ENCODE data around the gene DENND2A.

DENND2A gene

DNA sequence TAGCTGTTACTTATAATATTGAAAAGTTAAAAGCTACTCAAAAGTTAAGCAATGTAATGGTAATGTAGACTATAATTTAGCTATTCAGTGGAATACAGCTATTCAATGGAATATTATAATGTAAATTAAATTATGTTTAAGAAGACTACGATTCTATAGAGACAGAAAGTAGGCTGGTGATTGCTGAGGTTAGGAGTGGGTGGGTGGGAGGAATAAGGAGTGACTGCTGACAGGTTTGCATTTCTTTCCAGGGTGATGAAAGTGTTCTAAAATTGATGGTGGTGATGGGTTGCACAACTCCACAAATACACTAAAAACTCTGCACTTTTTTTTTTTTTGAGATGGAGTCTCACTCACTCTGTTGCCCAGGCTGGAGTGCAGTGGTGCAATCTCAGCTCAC lies 21.4 kb downstream of the DENND2A start:
- DNase-seq (ENCODE audit: low read depth), result no peak

DNA sequence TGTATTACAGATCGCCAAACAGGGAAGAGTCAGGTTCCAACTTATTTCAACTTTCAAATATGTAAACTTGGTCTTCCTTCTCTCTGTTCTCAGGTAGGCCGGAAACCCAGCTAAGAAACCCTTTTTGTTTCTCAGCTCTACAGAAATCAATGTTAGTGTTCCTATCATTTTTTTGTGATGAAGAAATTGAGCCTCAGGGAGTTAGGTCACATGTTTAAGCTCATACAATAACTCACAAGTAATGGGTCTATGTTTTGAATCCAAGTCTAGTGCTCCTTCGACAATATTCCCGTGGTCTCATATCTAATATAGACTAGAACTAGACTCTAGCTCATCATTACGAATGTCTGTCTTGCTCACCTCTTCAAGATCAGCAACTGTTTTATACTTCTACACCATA lies 22.3 kb downstream of the DENND2A start:
- no peak for DNase-seq (ENCODE audit: low read depth)

DNA sequence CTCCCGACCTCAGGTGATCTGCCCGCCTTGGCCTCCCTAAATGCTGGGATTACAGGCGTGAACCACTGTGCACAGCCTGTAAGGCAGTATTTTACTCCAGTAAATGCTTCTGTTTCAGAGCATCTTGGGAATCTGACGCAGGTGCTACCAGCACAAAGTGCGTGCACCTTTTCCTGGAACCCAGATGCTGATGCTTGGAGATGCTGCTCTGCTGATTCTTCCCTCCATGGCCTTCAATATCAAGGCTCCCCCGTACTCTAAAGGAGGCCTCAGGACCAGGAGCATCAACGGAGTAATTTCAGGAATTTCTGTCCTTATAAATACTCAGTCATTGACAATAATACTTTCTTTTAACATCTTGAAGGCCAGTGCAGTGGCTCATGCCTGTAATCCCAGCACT lies 23.5 kb downstream of the DENND2A start:
- no peak for DNase-seq (ENCODE audit: low read depth)

DNA sequence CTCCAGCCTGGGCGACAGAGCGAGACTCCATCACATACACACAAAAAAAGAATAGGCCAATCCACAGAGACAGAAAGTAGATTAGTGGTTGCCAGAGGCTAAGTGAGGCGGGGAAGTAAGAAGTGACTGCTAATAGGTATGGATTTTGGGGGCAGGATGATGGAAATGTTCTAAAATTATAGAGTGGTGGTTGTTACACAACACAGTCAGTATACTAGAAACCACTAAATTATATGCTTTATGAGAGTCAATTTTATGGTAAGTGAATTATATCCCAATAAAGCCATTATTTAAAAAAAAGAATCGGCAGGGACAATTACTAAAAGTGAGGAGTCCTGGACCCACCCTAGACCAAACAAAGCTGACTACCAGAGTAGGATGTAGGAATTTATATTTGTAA lies 24.3 kb downstream of the DENND2A start:
- no peak for DNase-seq (ENCODE audit: low read depth)

DNA sequence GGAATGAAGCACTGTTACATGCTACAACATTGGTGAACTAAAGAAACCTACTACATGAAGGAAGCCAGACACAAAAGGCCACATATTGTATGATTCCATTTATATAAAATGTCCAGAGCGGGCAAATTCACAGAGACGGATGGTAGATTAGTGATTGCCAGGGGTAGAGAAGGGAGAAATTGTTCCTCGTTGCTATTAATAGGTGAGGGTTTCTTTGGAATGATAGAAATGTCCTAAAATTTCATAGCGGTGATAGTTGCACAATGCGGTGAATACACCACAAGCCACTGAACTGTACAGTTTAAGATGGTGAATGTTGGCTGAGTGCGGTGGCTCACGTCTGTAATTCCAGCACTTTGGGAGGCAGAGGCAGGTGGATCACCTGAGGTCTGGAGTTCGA lies 29.0 kb downstream of the DENND2A start:
- no peak for DNase-seq (ENCODE audit: low read depth)

DNA sequence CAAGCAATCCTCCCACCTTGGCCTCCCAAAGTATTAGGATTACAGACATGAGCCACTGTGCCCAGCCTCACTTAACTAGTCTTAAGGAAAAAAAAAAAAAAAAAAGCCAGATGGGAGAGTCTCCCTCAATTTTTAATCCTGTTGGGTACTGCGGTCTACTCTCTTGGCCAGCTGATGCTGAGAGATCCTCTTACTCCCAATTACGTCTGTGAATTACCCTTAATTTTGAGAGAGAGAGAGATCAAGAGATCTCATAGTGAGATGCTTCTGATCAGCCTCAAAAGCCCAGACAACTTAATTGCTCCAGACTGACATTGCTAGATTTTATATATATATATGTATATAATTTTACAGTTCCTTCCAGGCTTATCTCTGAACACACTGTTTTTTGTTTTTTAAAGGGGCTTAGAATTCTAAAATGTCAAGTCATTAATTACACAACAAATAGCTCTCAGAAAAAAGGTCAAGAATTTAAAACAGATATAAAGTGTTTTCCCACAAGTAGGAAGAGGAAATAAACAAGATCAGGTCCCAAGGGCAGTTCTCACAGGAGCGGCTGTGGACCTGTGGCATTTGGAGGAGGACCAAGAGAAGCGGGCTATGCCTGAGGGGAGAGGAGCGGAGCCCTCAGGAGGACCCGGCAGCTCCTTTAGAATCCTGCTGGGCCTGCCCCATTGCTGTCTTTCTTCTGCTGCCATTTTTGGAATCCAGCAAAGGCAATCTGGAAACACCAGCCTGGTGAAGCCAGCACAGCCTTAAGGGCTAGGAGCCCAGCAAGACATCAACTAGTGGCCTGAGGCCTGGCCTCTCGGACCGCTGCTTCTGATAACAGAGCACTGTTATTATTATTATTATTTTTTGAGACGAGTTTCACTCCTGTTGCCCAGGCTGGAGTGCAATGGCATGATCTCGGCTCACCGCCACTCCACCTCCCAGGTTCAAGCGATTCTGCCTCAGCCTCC lies 30.1 kb downstream of the DENND2A start:
- no peak for DNase-seq (ENCODE audit: low read depth)

DNA sequence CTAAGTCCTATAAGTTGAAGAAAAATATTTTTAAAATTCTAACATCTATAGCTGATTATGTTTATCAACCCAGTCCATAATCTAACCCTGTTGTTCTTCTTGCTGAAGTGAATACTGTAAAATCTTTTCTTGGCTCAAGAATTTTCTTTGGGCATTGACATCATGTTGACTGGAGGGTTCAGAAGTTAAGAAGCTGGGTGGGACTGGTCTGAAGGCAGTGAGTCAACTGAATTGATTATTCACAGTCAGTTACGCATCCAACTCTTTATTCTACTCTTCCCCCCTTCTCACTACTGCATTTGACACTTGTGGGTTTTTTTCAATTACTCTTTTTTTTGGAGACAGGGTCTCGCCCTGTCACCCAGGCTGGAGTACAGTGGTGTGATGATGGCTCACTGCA lies 31.0 kb downstream of the DENND2A start:
- DNase-seq (ENCODE audit: low read depth), result no peak

DNA sequence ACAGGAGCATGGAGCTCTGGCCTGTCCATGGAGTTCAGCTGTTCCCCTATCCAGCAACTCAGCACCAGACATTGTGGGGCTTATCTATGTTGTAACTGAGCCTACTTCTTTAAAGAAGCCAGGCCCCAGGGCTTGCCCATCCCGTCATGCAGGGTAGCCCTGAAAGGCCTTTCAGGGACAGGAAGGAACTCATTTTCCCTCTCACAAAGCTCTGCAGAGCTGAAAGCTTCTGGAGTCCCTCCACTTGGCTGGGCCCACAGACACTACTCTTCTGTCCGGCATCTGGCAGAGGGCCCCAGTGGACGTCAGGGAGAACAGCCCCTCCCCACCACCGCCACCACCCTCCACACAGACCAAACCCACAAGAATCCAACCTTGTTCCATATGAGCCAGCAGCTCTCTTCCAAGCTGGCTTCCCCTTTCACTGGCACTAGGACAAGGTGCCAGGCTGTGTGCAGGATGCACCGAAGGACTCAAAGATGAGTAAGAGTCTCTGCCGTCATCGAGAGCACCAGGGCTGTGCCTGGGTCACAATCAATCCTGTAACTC lies 33.1 kb downstream of the DENND2A start:
- no peak for DNase-seq (ENCODE audit: low read depth)

DNA sequence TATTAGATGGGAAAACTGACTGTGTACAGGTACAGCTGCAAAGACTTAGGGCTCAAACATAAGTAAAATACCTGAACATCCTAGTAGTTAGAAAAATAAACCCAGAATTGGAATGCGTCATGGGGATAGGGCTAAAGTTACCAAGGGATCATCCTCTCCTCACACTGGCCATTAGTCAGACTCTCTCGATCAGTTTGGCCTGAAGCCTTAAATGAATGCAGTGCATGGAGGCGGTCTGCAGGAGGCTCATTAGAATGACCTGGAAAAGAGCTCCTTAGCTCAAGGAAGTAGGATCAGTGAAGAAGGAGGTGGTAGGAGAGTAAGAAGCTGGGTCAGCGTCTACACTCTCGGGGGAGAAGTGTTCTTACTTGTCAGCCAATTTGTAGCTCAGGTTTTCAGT lies 35.3 kb downstream of the DENND2A start:
- no peak for DNase-seq (ENCODE audit: low read depth)

DNA sequence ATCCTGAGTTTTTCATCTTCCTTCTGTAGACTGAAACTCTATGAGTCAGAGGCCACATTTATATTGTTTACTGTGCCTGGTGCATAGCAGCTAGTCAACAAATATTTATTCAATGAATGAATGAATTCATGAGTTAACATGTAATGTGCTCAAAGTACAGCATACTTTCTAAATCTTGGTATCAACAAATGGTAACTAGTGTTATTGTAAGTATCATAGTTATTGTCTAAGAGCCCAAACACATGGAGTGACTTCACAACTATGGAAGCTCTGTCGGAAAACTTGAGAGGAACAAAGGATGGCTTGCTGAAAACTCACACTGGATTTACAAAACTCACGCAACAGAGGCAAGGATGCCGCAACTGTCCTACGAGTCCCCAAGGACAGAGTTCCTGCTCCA lies 35.9 kb downstream of the DENND2A start:
- DNase-seq (ENCODE audit: low read depth), result no peak

DNA sequence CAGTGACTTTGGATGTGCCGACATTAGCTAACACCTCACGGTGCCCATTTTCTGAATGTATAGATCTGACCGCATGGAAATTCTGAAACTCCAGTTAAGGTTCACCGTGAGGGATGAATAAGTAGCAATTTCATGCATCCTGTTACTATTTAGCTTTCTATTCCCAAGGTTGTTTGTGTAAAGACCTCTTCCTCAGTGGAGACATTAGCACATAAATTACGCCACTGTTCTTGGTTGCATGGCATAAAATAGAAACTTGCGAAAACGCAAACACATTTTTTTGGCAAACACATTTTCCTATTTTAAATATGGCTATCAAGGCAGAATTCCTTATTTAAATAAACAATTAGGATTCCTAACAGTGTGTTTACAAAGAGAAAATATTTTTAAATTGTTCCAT lies 36.5 kb downstream of the DENND2A start:
- DNase-seq (ENCODE audit: low read depth), result no peak

DNA sequence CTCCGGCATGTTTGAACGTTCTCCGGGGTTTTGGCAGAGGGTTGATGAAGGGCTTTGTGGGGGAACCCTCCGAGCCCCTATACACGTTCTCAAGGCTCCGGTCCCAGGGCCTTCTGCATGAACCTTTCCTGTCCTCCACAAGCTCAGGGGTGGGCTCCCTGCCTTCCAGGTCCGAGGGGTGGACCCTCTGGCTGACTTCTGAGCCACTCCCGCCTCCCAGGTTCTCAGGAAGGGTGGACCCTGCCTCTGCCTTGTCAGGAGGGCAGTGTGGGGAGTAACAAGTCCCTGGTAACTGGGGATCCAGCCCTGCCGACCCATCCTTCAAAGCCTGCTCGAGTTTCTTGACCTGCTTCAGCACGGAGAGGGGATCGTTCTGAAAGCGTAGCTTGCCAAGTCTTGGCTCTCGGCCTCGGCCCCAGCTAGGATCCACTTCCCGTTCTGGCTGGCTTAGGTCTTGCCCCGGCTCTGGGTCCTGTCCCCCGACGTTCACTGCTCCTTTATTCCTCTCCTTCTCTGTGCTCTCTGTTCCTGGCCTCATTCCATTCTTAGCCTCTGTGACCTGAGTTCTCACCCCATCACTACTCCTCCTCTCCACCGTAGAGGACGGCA lies 38.9 kb downstream of the DENND2A start:
- DNase-seq (ENCODE audit: low read depth), result no peak

DNA sequence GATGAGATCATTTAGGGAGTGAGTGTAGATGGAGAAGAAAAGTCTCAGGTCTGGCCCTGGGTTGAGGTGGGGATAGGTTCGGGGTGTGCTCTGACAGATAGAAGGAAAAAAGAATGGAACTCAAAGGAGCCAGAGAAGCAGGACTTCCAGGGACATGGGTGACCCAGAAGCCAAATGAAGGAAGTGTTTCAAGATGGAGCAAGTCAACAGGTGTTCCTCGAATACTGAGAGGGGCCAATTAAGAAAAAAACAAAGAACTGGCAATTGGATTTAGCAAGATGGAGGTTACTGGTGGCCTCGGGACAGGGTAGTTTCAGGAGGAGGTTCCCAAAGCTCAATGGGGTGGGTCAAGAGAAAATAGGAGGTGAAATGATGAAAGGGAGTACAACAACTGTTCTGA lies 40.3 kb downstream of the DENND2A start:
- no peak for DNase-seq (ENCODE audit: low read depth)

DNA sequence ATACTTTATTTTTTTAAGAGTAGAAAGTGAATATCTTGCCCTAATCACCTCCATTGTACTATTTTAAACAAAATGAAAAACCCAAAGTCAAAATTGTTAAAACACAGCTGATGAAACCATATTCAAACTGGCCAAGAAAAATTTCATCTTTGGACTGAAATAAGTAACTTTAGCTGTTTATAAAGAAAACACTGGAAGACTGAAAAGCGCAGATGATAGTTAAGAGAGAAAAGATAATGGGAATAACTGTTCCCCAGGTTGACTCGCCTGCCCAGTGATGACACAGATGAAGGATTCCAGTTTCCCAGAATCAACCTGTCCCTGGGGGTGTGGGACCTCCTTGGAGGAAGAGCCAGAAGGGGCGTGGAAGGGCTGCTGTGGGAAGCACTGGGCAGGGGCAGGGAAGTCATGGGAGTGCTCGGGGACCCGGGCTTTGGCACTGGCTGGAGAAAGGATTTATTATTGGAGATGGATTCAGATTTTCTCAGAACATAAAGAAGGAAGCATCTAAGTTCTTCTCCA lies 43.1 kb downstream of the DENND2A start:
- no peak for DNase-seq (ENCODE audit: low read depth)

DNA sequence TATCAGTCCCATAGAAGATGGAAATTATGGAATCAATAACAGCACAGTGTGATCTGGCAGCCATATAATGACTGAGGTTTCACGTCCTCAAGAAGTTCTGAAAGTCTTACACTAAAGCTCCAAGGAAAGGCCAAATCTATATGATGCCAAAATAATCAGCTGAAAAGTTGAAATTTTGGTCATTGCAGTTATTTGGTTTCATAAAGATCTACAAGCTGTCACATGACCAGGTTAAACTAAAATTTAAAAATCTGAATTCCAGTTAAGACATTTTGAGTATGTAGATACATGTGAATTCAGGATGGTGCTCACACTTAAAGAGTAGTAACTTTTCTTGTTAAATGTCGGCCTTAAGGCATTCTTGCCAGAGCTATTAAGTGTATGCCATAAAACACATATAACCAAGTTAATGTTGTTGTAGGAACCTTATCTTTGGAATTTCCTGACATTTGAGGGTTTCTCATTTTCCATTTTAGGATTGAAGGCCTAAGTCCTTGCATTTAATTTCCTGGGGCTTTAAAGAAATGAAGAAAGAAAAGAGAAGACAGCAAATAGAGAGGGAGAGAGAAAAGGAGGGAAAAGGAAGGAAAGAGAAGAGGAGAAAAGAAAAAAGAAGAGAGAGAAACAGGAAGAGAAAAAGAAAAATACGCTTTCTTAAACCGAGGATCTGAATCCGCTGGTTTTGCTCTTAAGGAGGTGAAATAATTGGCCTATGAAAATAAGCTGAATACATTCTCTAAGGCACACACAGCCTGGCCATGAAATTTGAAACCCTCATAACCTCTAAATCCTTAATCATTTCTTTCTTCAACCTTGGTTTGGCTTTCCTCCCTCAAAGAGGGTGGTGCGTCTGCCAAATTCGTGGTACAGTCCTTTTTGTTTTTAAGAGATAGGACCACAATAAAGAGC lies 43.8 kb downstream of the DENND2A start:
- no peak for DNase-seq (ENCODE audit: low read depth)

DNA sequence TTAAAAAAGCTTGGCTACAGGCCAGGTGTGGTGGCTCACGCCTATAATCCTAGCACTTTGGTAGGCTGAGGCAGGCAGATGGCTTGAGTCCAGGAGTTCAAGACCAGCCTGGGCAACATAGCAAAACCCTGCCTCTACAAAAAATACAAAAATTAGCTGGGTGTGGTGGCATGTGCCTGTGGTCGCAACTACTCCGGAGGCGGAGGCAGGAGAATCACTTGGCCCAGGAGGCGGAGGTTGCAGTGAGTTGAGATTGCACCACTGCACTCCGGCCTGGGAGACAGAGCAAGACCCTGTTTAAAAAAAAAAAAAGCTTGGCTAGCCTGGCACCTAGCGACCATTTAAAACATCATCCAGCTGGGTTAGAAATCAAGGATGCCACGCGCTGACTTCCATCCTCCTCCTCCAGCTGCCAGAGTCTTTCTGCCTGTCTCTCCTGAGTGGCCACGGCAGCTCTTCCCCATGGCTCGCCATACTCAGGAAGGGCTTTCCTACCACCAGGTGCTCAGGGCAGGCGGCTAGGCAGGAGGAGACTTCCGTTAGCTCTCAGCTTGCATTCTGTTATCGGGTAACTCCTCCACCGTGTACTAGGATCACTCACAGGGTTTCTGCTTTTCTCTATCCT lies 45.0 kb downstream of the DENND2A start:
- no peak for DNase-seq (ENCODE audit: low read depth)

DNA sequence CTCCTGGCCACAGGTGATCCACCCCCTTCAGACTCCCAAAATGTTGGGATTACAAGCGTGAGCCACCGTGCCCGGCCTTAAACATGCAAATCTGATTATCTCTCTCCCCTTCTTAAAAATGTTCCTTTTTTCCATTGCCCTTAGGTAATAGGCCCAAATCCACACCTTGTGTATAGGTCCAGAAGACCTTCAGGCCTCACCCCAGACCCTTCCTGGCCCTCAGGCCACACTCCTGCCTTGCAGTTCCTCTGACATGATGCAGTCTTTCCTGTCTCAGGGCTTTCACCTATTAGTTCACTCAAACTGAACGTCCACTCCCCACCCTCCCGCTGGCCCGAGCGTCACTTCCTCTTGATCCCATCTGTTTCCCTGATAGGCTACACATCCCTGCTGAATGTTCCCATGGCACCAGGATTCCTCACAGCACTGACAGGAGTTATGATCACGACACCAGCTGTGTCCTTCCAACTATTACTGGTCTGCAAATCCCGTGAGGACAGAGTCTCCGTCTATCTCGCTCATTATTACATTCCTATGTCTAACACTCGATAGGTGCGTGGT lies 46.4 kb downstream of the DENND2A start:
- no peak for DNase-seq (ENCODE audit: low read depth)

DNA sequence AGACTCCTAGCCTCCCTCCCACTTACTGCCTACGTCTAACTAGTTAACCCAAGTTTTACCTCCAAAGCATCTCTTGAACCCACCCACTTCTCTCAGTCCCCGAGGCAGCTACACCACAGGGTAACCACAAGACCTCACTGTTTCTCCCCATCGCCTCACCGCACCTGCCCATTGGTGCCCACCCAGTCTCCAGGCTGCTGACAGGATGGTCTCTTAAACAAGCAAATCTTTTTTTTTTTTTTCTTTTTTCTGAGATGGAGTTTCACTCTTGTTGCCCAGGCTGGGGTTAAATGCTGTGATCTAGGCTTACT lies 47.0 kb downstream of the DENND2A start:
- DNase-seq (ENCODE audit: low read depth), result no peak

DNA sequence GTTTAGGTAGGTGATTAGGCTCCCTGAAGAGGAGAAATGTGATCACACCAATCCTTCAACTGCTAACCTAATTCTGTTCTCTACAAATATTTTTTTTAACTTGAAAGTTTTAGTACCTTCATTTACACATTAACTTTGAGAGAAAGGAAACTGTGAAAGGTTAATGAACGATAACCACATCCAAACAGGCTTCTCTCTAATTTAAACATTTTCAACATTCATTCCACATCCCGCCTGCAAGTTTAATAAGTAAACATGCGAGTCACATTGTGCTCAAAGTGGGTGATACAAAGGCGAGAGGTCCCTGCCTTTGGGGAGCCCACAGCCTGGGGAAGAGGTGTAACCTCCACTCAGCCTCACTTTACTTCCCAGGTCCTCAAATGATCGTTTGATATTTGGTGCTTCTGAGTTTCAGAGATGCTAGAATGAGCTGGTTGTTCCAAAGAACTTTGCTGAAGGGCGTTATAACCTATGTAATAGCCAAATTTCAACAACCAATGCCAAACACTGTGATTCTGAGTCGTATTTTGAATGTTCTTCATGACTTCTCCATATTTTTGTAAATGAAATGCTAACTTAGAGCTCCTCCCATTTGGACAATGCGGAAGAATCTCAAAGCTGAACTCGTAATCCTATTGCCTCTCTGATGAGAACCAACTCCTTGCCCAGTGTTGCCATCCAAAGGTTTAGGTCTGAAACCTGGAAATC lies 47.5 kb downstream of the DENND2A start:
- DNase-seq (ENCODE audit: low read depth), result no peak

DNA sequence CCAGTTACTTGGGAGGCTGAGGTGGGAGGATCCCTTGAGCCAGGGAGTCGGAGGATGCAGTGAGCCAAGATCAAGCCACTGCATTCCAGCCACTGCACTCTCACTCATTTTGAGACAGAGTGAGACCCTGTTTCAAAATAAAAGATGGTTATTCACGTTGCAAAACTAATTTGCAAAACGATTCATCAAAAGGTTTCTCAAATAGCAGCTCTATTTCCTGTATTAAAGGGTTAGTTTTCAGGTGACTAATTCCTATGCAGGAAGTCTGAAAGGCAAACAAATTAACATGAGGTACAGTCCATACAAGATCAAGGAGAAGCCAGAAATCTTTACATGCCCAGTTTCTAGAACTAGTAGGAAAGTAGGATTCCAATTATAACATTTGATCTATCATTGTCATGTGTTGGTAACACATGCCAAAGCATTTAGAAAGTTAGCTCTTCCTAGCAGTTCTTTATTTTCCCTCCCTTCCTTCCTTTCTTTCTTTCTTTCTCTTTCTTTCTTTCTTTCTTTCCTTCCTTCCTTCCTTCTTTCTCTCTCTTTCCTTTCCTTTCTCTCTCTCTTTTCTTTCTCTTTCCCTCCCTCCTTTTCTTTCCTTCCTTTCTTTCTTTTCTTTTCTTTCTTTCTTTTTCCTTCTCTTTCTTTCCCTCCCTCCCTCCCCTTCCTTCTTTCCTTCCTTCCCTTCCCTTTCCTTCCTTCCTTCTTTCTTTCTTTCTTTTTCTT lies 49.3 kb downstream of the DENND2A start:
- no peak for DNase-seq (ENCODE audit: low read depth)

Measured in stimulated activated CD8-positive, alpha-beta memory T cell treated with anti-CD3 and anti-CD28 coated beads, Interleukin-15, amount 100 ng/mL, for 24 hours (primary cell).